AG04450 (cell line): ENCODE data around the gene LEUTX. TPM values are rescaled to one million over a fixed set of nuclear protein-coding genes. Genes with fewer than 3 reads are reported as not detected.

ENCODE experiments used
- CTCF ChIA-PET: fragments of 300-600, 350-600 bp; formaldehyde crosslinking; extraction: SDS; loops from one replicate; lab custom pipeline; 2022; ENCODE audit warnings: antibody characterized with exemption, inconsistent platforms; lab: Charles Lee
- POLR2A ChIA-PET: fragments of 350-600 bp; formaldehyde crosslinking; extraction: SDS; loops from one replicate; lab custom pipeline; 2021; ENCODE audit warnings: antibody characterized with exemption, inconsistent platforms; lab: Yijun Ruan, JAX
- DNase-seq: peaks from one replicate; pipeline ENCODE4 v3.0.0-alpha.2; 2011; ENCODE audit warnings: low read depth, low spot score
- H3K27ac ChIP-seq: one replicate; pipeline ENCODE4 v1.5.1; 2012; ENCODE audit warnings: low read depth, low read length, control low read depth
- H3K27me3 ChIP-seq: one replicate; pipeline ENCODE4 v1.6.0; 2012; ENCODE audit warnings: low read length; ENCODE audit not compliant: control insufficient read depth, insufficient read depth
- H3K4me3 ChIP-seq: 2 replicates; pipeline ENCODE4 v1.5.1; 2011; ENCODE audit warnings: mild to moderate bottlenecking, low read depth, low read length, control low read depth
- H3K9me3 ChIP-seq: 2 replicates; pipeline ENCODE4 v1.5.1; 2012; ENCODE audit warnings: low read length; ENCODE audit not compliant: control insufficient read depth, insufficient read depth
- polyA plus RNA-seq: library from polyadenylated mRNA; depleted of rRNA; stranded (reverse); fragments of >200 nt; gene quantifications from 2 replicates; pipeline ENCODE4 v1.2.3, GENCODE V29; 2011; rRNA removed
- small RNA-seq: library from RNA; depleted of rRNA; stranded (forward); fragments of <200 nt; gene quantifications from one replicate; pipeline ENCODE3, GENCODE V24; 2012; ENCODE audit warnings: low read depth; ENCODE audit not compliant: insufficient read length
- TF ChIP-seq, protein P1 (sequence below): IDR thresholded peaks from 2 replicates; pipeline ENCODE4 v1.5.1; 2011; ENCODE audit warnings: low read depth, low read length, control low read depth, inconsistent platforms

Gene LEUTX
- polyA plus RNA-seq, 1 experiment = not detected

DNA sequence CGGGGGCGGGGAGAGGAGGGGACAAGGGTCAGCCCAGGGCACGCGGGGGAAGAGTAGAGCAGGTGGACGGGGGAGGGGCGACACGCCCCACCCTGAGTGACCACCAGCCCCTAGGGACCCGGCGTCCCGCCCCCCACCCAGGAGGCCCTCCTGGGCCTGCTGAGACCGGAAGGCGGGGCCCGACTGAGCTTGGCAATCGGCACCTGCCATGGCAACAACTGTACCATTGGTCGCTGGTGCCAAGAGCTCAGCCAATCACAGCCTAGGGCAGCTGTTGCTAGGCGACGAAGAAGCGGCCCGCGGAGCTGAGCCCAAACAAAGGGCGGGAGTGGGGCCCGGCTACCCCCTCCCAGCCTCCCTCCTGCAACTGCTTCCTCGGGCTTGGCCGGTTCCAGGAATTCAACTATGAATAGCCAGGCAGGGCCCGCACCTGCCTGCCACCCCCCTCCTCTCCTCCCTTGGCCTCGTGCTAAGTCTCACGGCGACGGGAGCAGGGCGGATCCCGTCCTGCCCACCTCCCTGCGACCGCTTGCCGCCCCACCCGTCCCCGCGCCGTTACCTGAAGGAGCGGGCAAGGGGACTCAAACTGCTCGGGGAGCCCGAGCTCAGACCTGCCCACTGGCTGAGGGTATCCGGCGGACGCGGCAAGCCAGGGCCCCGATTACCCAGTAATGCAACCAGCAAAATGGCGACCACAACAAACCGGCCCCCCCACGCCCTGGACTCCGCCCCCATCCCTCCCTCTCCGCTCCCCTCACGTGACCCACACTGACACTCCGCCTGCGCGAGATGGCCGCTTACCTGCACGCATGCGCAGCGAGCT is 55.0 kb downstream of the LEUTX start, which contains the start of gene DYRK1B:
Gene DYRK1B (minus strand): TSS at position 699 of the 823 bp plus-strand sequence. CDS start 2,295 bp downstream, outside the sequence.
- ChIA-PET CTCF (interaction anchor here (0.5 to 2.2 kb wide), 4 partner anchors 10 to 718 kb away, joined by 3 to 38 read pairs (median 10); partner anchors contain the start of gene PSMC4), POLR2A (interaction anchor here (0.5 to 1.9 kb wide), 14 partner anchors 9 to 732 kb away, joined by 3 to 23 read pairs (median 4); partner anchors contain the start of genes FBL, MED29, PAF1 and PSMC4)
- peak; percentile 96 for DNase-seq
- H3K27ac ChIP-seq = peak within 1 kb of the TSS; percentile 89
- peak within 1 kb of the TSS; percentile 86 for H3K4me3 ChIP-seq
- TF ChIP-seq, protein P1, sequence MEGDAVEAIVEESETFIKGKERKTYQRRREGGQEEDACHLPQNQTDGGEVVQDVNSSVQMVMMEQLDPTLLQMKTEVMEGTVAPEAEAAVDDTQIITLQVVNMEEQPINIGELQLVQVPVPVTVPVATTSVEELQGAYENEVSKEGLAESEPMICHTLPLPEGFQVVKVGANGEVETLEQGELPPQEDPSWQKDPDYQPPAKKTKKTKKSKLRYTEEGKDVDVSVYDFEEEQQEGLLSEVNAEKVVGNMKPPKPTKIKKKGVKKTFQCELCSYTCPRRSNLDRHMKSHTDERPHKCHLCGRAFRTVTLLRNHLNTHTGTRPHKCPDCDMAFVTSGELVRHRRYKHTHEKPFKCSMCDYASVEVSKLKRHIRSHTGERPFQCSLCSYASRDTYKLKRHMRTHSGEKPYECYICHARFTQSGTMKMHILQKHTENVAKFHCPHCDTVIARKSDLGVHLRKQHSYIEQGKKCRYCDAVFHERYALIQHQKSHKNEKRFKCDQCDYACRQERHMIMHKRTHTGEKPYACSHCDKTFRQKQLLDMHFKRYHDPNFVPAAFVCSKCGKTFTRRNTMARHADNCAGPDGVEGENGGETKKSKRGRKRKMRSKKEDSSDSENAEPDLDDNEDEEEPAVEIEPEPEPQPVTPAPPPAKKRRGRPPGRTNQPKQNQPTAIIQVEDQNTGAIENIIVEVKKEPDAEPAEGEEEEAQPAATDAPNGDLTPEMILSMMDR = no peak
- H3K9me3 ChIP-seq = no peaks in the 10 kb centered on the region; the same call in 1 of the 2 replicates
- H3K27me3 ChIP-seq = no peaks in the 10 kb centered on the region

DNA sequence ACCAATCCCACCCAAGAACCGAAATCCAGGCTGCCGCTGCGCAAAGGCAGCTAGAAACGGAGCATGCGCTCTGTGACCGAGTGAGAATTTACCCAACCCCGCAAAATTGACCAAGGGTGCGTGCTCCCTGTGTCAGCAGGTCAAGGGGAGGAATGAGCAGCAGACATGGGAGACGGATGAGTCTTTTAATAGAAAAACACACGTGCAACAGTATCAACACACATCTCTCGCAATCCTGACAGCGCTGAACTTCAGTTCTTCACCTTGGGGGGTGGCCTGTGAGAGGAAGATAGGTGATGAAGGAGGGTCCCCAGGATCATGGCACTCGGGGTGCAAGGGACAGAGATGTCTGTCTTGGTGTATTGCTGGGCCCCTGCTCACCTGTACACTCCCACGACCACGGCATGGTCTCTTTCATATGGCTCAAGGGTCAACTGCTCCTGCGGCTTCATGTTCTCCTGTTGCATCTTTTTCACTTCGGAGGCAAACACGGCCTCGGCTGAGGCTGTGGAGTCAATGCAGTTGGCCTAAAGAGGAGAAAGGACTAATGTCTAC is 55.7 kb downstream of the LEUTX start:
- peak overlapping the region; percentile 10; the same call in 1 of the 2 replicates for H3K4me3 ChIP-seq
- H3K9me3 ChIP-seq = no peaks in the 10 kb centered on the region; the same call in 1 of the 2 replicates
- no peak for DNase-seq
- TF ChIP-seq, protein P1 = no peak
- H3K27me3 ChIP-seq = no peaks in the 10 kb centered on the region
- POLR2A ChIA-PET = interaction anchor here (0.5 to 1.9 kb wide), 12 partner anchors 9 to 733 kb away, joined by 3 to 23 read pairs (median 4); partner anchors contain the start of genes FBL, MED29, PAF1 and PSMC4
- H3K27ac ChIP-seq = no peak overlapping the region
- CTCF ChIA-PET = interaction anchor here (0.5 to 2.2 kb wide), 4 partner anchors 9 to 719 kb away, joined by 3 to 38 read pairs (median 10); partner anchors contain the start of gene PSMC4

Small RNA genes lying within 50 kb of the gene (small RNA-seq; reads per million reads assigned to genes)
- gene MIR6719 = not detected

Other genes with a start within 250 kb of the LEUTX start
- gene EID2B, start 246.0 kb upstream of the LEUTX start, polyA plus RNA-seq = 2.3 and 3.1 TPM in 2 replicates
- 11.3 and 11.5 TPM in 2 replicates for gene EID2, start 238.7 kb upstream of the LEUTX start, polyA plus RNA-seq
- gene LGALS13, start 176.3 kb upstream of the LEUTX start, polyA plus RNA-seq = not detected in 2 replicates
- not detected in 2 replicates for gene LGALS16, start 122.9 kb upstream of the LEUTX start, polyA plus RNA-seq
- not detected in 2 replicates for gene LGALS14, start 74.4 kb upstream of the LEUTX start, polyA plus RNA-seq
- not detected in 2 replicates for gene CLC, start 40.8 kb upstream of the LEUTX start, polyA plus RNA-seq
- gene DYRK1B, start 55.3 kb downstream of the LEUTX start, polyA plus RNA-seq = 7.2 and 9.2 TPM in 2 replicates
- 256 and 329 TPM in 2 replicates for gene FBL, start 67.5 kb downstream of the LEUTX start, polyA plus RNA-seq
- 0.04 and 0.09 TPM in 2 replicates for gene FCGBP, start 155.8 kb downstream of the LEUTX start, polyA plus RNA-seq
- gene PSMC4, start 192.3 kb downstream of the LEUTX start, polyA plus RNA-seq = 68.6 and 90.2 TPM in 2 replicates
- 1.7 and 2.4 TPM in 2 replicates for gene ZNF546, start 218.2 kb downstream of the LEUTX start, polyA plus RNA-seq